HFF-Myc (cell line): ENCODE data around the gene SSBP4.
"Not testable (repeated sequence)": the region's sequence is repeated elsewhere in the genome, so short reads cannot be mapped to it uniquely, and the experiment has no call there.

Experiments
- DNase-seq: peaks from one replicate; pipeline ENCODE4 v3.0.0-alpha.2; 2011; ENCODE audit warnings: low read depth; ENCODE audit errors: extremely low read depth
- H3K4me3 ChIP-seq: replicated peaks from 2 replicates; pipeline ENCODE4 v1.5.1; 2011; ENCODE audit warnings: low read depth, mild to moderate bottlenecking, control low read depth, low read length
- TF ChIP-seq, protein P1 (sequence below): IDR thresholded peaks from 2 replicates; pipeline ENCODE4 v1.5.1; 2012; ENCODE audit warnings: mild to moderate bottlenecking, low read depth, low read length, control low read depth; ENCODE audit errors: missing control alignments

Gene SSBP4

DNA sequence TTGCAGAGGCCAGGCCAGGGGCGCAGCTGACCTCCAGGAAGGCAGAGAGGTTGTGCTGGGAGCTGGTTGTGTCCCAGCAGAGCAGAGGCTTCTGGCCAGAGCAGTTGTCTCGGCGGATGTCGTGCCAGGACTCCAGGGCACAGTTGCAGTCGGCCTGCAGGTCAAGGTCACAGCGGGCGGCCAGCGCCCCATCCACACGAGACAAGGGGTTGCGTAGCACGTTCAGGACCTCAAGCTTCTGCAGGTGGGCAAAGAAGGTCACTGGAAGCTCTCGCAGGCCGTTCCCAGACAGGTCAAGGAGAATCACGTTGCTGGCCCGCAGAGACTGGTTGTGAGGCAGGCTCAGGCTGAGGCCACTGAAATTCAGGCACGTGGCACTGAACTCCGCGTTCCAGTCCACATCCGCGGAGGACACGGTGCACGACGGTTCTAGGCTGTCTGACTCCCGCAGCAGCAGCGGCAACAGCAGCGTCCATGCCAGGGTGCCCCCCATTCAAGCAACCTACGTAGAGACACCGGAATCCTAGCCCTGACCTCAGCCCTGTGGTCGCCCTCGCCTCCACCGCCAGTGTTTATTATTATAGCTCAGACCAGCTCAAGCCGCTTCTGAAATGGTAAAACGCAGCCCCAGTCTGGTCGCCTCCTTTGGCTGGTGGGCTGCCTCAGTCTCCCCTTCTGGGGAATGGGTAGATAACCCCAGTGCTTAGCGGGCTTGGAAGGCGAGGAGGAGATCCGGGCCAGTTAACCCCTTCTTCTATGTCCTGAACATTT is 22.5 kb upstream of the SSBP4 start:
- DNase-seq, result no peak
- H3K4me3 ChIP-seq, result no peak overlapping the region
- TF ChIP-seq, protein P1, sequence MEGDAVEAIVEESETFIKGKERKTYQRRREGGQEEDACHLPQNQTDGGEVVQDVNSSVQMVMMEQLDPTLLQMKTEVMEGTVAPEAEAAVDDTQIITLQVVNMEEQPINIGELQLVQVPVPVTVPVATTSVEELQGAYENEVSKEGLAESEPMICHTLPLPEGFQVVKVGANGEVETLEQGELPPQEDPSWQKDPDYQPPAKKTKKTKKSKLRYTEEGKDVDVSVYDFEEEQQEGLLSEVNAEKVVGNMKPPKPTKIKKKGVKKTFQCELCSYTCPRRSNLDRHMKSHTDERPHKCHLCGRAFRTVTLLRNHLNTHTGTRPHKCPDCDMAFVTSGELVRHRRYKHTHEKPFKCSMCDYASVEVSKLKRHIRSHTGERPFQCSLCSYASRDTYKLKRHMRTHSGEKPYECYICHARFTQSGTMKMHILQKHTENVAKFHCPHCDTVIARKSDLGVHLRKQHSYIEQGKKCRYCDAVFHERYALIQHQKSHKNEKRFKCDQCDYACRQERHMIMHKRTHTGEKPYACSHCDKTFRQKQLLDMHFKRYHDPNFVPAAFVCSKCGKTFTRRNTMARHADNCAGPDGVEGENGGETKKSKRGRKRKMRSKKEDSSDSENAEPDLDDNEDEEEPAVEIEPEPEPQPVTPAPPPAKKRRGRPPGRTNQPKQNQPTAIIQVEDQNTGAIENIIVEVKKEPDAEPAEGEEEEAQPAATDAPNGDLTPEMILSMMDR, result no peak

DNA sequence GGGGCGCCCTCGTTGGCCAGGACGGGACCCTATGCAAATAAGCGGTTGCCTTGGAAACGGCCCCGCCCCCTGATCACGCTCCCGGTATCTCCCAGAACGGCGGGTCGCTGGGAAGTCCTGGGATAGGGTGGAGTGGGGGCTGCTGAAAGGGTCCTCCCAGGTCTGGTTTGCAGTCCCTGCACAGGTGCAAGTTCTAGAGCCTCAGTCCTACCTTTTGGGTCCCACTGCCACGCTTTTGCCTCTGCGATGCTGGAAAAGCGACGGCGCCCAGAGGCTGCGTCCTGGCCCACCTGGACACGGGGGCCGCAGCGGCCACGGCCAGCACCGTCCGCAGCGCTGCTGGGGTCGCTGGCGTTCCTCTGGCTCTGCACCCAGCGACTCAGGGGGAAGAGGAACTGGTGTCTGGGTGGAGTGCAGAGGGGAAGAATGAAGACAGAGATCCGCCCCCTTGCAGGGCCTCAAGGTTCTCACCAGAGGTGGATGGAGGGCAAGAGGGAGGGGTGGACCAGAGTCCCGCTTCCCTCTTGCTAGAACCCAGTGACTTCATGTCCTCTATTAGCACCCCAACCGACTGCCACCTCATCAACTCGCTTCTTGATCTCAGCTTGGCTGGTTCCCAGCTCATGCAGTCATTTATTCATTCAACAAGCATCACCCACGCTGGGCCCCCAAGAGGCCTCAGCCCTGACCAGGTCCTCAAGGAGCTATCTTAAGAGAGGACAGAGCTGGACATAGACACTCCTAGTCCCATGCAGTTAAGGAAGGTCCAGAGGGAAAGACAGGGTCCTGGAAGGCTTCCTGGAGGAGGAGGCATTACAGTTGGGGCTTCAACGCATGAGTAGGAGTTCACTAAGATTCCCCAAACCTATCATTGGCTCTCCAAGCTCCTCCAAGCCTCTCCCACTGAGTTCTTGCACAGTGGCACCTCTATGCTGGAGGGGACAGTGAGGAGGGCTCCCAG is 21.7 kb upstream of the SSBP4 start, which contains the start of gene LRRC25:
LRRC25 (minus strand) TSS at position 381 of the 961 bp plus-strand sequence. CDS start 659 bp downstream, outside the sequence.
- TF ChIP-seq, protein P1, result no peak
- DNase-seq, result no peak
- H3K4me3 ChIP-seq, result no peak within 1 kb of the TSS

DNA sequence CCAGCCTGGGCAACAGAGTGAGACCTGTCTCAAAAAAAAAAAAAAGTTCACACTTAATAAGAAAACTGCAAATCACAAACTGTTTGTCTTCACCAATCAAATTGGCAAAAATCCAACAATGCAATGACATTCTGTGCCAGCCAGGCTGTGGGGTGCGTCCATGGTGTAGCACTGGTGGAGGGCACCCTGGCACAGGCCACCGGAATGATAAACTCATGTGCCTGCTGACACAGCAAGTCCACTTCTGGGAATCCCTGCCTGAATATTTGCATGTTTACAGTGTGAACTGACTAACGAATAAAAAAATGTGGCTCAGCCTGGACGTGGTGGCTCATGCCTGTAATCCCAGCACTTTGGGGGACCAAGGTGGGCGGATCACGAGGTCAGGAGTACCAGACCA is 20.2 kb upstream of the SSBP4 start:
- no peak for DNase-seq
- TF ChIP-seq, protein P1, result no peak
- H3K4me3 ChIP-seq, result no peak overlapping the region

DNA sequence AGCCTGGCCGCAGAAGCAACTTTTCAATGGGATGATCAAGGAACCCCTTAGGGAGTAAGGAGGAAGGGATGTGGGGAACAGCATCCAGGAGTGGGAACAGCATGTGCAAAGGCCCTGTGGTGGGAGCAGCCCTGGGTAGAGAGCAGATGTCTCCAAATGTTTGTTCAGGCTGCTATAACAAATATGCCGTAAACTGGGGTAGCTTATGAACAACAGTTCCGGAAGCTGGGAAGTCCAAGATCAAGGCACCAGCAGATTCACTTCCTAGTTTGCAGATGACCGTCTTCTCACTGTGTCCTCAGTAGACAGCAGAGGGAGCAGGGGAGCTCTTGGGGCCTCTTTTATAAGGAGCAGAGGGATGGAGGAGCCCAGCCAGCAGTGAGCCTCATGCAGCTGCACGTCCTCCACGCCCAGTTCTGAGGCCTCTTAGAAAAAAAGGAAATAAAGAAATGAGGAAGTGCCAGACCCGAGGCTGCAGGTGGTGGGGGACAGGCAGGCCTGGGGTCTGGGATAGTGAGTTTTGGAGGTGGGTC is 17.6 kb upstream of the SSBP4 start:
- no peak for DNase-seq
- TF ChIP-seq, protein P1, result peak; percentile 56
- H3K4me3 ChIP-seq, result no peak overlapping the region

DNA sequence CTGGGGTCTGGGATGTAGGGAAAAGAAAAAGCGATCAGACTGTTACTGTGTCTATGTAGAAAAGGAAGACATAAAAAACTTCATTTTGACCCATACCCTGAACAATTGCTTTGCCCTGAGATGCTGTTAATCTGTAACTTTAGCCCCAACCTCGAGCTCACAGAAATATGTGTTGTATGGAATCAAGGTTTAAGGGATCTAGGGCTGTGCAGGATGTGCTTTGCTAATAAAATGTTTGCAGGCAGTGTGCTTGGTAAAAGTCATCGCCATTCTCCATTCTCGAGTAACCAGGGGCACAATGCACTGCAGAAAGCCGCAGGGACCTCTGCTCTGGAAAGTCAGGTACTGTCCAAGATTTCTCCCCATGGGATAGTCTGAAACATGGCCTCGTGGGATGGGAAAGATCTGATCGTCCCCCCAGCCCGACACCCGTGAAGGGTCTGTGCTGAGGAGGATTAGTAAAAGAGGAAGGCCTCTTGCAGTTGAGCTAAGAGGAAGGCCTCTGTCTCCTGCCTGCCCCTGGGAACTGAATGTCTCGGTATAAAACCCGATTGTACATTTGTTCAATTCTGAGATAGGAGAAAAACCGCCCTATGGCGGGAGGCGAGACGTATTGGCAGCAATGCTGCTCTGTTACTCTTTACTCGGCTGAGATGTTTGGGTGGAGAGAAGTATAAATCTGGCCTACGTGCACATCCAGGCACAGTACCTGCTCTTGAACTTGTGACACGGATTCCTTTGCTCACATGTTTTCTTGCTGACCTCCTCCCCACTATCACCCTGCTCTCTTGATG is 16.5 kb upstream of the SSBP4 start:
- H3K4me3 ChIP-seq, DNase-seq: not testable (repeated sequence)

DNA sequence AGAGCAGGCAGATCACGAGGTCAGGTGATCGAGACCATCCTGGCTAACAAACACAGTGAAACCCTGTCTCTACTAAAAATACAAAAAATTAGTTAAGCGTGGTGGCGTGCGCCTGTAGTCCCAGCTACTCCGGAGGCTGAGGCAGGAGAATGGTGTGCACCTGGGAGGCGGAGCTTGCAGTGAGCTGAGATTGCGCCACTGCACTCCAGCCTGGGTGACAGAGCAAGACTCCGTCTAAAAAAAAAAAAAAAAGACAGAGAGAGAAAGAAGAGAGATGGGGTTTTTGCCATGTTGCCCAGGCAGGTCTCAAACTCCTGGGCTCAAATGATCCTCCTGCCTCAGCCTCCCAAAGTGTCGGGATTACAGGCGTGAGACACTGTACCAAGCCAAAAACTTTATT is 13.4 kb upstream of the SSBP4 start:
- not testable (repeated sequence) for H3K4me3 ChIP-seq, DNase-seq

DNA sequence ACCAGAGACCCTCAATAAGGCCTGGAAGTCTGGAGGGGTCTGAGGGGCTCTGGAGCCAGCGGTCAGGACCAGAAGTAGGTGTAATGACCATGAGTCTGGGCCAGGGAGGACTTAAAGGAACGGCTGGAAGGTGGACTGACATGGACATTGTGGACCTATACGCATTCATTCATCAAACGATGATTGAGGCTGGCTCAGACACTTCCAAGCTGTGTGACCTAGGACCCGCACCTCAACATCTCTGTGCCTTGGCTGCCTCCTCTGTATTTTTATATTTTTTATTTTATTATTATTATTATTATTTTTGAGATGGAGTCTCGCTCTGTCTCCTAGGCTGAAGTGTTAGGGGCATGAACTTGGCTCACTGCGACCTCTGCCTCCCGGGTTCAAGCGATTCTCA is 12.4 kb upstream of the SSBP4 start:
- no peak for DNase-seq
- TF ChIP-seq, protein P1, result no peak
- no peak overlapping the region for H3K4me3 ChIP-seq
